NCI-H345 treated with DMSO at 0.1 percent for 48 hours (cell line): Measurements from ENCODE around the gene ERI3.
A peak's percentile ranks its signal among the peaks of the same experiment; 100 is the strongest.

ENCODE experiments used
- DNase-seq: peaks from one replicate; lab custom pipeline; 2025; ENCODE audit not compliant: unreplicated experiment; lab: John Stamatoyannopoulos, UW

ERI3 gene

DNA sequence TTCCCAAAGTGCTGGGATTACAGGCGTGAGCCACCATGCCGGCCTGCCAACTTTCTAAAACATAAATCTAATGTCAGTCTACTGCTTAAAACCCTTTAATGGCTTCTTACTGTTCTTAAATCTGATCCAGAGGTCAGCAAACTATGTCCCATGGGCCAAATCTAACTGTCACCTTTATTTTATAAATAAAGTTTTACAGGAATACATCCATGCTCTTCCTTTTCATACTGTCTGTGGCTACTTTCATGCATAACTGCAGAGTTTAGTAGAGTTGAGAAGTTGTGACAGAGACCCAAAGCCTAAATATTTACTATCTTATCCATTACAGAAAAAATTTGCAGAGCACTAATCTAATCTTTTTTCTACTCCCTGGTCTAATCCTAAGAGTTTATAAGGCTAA lies 3.8 kb downstream of the ERI3 start:
- no peak for DNase-seq

DNA sequence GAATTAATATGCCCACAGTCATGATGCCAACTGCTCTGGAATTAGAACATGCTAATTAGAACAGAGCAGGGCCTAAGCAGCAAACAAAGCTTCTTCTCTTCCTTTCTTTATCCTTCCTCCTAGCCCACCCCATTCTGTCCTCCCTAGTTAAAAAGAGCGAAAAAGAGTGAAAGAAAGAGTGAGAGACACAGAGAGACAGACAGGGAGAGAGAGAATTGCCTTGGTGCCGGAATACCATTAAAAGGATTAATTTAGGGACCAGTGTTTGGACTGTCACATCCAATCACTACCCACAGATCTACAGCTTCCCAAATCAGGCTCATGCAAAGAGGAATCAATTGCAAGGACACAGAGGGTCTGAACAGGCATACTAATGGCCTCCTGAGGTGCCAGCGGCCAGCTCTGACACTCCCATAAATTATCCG lies 7.0 kb downstream of the ERI3 start:
- DNase-seq: no peak

DNA sequence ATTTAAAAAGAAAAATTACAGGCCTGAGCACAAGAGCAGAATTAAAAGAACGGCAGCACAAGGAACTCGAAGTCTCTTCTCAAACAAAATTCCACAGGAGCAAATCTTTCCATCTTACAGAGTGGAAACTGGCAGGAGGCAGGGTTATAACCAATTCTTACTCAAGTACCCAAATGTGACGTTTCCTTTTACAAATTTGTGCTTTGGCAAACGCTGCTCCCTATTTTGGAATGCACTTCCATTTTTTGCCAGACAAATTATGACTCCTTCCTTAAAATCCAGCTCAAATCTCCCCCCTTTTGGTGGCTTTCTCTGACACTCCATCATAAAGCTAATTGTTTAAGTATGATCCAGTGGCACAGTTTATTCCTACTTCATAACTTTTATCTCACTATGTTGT lies 7.8 kb downstream of the ERI3 start:
- no peak for DNase-seq

DNA sequence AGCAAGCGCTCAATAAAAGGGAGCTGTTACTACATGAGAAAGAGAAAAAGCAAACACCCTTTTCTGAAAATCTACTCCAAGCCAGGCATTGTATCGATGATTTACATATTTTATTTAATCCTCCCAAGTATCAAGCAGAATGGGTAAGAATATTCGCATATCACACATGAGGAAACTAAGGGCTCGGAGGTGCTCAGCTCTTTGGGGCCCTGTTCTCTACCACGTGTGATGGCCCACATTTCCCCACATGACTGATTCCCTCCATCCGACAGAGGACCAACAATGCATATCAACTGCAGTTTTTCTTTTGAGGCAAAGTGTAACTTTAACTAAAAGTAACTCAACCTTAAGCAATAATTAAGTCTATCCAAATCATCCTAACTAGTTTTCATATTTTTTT lies 8.2 kb downstream of the ERI3 start:
- no peak for DNase-seq

DNA sequence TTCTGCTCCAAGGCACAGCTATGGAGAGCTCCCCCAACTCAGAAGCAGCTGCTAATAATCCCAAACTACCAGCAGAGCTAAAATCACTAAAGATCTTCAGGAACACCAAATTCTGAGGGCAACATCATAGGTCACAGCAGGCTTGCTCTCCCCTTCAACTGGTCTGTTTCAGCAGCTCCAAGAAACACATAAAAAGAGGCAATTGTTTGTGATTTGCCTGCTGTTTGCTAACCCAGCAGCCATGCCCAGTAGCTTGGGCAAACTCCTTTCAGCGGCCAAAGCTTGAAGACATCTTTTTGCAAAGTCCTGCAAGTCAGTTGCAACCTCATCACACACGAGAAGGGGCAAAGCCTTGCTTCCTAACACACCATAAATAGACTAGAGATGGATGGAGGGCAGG lies 8.9 kb downstream of the ERI3 start:
- DNase-seq: no peak

DNA sequence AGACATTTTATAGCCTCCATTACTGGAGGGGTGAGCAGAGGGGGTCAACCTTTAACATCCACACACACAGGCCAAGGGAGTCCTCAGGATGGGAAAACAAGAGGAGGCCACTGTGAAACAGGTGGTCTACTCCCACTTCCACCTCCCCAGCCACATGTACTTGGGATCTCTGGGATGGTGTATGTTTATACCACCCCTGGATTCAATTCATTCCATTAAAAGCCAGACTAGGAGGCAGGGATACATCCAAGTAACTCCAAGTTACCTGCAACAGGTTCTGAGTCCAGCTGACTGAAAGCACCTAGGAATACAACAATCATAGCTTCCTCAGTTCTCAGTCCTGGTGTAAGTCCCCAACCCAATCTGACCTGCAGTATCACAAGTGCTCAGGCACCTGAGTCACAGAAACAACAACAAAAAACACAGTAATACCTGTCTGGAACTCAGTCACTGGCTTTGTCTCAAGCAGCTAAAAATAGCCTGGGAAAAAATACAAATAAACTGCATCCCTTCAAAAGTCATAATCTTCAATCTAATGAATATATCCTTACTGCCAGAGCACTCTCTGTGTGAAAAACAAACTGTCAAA lies 9.8 kb downstream of the ERI3 start:
- no peak for DNase-seq

DNA sequence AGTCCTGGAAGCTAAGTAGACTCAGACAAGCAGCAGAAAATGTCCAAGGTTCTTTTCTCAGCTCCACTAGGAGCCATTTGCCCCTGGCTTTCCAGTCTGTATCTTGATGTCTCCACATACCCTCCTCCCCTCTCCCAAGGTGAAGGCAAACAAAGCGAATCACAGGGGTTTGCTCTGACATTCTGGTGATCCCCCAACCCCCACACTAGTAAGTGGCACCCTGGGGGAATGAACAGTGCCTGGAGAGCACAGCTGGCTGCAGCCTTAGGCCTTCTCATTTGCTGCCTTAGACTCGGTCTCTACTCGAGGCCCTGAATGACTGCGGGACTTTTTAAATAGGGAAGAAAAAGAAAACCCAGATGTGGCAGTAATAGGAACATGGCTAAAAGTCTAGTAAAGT lies 15.3 kb downstream of the ERI3 start:
- no peak for DNase-seq

DNA sequence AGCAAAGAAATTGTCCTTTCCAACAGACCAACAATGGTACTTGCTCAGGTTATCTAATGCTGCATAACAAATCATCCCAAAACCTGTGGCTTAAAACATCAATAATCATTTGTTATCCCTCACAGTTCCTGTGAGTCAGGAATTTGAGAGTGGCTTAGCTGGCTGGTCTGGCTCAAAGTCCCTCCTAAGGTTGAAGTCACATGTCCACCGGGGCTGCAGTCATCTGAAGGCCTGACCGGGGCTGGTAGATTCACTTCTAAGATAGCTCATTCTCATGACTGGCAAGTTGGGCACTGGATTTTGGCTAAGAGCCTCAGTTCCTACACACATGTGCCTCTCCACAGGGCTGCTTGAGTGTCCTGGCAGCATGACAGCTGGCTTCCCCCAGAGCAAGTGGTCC lies 16.9 kb downstream of the ERI3 start:
- no peak for DNase-seq

DNA sequence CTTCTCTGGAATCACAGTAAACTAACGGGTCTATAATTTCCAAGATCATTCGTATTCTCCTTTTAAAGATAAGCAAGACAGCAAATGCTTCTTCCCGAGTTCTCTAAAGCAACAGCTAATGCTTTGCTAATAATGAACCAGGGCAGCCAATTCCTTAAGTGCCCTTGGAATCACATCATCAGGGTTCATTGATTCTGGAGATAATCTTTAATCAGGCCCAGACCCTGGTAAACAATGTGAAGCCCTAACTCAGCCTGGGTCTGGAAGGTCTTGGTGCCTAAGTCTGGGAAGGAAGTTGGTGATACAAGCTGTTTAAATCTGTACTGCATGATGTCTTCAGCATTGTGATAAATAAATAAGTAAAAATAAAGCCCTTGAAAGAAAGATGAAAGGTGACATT lies 18.4 kb downstream of the ERI3 start:
- DNase-seq: no peak

DNA sequence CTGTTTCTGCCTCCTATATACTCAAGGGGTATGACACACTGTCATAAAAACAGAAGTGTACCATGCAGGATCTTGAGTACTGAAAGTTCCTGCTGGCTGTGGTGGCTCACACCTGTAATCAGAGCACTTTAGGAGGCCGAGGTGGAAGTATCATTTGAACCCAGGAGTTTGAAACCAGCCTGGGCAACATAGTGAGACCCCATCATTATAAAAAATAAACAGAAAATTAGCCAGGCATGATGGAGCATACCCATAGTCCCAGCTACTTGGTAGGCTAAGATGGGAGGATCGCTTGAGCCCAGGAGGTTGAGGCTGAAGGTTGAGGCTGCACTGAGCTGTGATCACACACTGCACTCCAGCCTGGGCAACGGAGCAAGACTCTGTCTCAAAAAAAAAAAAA lies 20.1 kb downstream of the ERI3 start:
- DNase-seq: no peak

DNA sequence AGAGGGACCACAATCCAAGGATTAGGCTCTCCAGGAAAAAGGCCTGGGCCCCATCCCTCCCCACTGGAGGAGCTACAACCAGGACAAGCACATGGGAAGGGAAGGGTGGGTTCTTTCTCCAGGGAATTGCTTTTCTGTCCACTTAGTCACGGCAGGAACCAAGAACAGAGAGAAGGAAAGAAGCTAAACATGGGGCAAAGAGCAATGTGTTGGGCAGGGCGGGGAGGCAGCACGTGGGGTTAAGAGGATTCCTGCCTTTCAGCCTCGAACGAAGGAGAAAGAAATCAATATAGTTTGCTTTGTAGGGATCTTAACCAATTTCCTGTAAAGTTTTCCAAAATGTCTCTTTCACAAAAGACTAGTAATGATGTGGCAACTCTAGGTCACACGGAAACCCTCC lies 21.7 kb downstream of the ERI3 start:
- no peak for DNase-seq

DNA sequence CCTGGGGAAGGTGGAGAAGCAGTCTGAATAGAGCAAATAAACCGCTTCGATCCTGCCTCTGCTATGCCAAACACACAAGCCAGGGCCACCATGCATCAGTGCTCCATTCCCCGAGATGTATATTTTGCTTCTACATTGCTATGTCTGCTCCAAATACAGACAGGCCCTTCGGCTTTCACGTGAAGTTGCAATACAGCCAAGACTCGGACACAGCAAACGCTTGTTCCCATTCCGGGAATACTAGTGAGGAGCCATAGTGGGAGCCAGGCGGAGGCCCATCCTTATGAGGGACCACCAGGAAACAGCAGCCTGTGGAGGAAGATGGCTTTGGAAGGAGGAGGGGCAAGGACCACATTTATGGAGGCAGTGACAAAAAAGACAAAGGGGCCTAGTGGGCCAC lies 22.6 kb downstream of the ERI3 start:
- DNase-seq: no peak

DNA sequence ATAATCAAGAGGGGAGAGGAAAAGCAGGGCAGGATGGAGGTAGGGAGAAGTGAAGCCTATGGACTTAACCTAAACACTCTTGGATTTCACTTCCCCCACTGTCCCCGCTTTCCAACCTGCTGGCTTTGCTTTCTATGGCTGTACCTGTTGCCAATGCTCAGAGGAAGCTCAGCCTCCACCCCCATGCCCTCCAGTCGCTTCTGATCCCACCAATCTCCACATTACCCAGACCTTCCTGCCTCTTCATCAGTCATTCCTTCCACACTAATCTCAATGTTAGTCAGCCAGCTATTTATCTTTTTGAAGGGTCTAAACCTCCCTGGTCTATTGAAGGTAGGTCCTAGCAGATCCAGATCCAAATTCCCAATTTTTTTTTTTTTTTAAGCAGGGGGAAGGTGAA lies 24.1 kb downstream of the ERI3 start:
- DNase-seq: no peak

DNA sequence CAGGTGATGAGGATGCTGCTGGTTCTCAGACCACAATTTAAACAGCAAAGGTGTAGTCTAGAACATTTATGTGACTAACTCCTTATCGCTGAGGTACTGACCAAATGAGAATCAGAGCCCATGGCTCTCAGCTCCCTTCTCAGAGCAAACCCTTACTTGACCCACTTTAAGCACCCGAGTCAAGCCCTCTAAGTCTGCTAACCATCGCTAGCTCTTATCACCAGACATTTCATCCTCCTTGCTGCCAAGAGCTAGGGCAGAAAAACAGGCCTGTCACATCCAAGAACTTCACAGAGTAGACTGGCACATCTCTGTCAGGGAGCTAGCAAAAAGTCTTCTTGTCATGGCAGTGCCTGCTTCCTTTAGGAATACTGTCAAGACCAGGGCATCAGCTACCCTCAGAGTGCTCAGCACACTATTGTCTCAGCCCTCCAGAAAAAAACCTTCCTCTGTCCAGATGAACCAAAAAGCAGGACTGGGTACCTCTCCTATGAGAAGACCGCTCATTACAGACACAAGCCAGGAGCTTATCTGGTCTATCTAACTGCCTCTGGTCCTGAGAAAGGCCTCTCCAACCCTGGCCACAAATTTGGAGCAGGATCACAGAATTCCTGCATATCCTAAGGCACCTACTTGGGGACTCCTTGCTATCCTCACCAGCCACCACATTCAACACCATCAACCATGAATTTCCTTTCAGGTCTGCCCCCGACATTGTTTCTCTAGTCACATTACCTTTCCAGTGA lies 26.2 kb downstream of the ERI3 start:
- DNase-seq: no peak

DNA sequence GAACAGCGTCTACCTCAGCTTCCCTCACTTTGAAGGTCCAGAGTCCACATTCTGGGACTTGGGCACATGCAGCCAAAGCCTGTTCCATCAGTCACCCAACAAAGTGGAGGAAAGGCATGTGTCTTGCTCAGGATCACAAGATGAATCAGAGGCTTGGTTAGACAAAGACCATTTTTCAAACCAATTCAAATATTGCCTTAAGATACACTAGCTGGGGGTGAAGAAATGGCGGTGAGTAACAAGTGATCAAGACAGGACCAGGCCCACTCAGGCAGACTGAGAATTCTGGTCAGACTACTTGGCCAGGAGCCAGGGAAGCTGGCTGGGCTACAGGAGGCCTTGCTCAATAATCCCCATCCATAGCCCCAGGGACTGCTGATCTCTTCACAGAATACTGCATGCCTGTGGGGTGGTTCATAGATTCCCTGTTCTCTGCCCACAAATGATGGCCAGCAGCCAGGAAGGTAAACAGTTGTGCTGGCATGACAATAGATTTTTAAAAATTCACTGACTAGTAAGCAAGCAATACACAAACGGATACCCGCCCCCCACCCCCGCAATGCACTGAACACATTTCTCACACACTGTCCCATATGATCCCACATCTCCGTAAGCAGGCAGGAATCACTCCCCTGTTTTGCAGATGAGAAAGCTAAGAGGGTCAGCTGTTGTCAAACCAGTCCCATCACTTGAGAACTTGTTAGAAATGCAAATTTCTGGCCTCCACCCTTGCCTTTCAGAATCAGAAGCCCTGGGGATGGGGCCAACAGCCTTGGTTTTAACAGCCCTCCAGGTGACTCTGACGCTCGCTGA lies 27.2 kb downstream of the ERI3 start:
- peak; percentile 96 for DNase-seq

DNA sequence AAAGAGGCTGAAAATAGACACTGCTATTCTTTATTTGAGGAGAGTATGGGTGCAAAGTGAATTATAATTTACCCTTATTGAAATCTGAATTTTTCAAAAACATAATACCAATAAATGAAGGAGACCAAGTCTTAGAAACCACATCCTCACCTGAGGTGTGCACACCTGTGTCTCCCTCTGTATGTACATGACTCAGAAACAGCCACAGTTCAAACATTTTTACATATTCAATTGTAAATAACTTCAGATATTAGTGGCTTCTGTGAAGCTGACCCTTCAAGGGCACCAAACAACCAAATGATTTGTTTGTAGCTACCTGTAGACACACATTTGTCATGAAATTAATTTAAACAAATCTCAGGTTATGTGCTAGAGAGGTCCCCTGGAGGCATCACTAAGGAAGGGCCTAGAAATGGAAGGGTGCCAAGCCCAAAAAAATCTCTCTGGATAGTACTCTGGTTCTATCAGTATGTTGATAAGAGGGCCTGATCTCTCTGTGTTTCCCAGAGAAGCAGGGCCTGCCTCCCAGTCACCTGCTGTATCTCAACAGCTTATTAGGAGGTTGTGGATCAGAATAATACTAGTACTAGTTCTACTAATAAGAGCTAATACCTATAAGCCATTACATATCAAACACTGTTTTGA lies 28.1 kb downstream of the ERI3 start:
- no peak for DNase-seq

DNA sequence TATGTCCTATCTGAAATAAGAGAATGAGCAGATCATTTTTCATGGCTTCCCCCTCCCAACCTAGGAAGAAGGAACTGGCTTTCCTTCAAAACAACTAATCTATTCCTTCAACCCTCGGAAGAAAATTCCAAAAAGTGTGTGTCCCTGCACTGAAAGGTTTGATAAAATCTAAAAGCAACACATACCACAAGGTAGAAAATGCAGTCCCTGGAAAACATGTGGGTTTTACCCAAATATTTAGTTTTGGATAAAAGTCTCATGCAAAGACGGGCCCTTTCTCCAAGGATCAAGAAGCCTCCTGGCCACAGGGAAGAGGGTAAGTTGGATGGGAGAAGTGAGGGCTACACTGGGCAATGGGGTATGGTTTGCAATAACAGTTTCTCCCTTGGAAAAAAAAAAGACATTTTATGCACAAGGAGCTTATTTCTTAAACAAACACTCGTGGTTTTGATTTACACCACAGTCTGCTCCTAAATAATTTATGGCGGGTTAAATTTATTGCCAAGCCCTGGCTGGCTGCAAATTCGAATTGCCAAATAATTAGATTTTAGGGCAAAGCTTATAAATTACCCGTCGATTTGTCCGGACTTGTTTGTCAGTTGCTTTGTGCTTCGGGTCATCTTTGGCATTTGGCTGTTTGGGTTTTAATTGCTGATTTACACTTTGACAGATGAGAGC lies 28.9 kb downstream of the ERI3 start:
- no peak for DNase-seq

DNA sequence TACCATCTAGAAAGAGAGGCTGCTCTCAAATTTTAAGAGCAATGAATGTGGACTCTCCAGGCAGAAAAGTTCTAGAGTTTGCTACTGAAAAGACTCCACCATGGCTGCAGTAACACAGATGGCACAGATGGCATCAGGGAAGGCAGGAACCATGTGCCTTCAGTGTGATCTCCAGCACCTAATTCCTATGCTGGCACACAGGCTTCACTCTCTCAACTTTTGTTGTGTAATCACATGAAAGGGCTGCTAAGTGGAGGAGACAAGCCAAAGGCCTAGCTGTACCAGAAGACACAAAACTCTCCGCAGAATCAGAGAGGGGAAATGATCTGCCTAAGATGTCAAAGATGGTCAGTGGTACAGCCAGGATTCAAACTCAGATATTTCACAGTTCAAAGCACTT lies 31.1 kb downstream of the ERI3 start:
- DNase-seq: no peak

DNA sequence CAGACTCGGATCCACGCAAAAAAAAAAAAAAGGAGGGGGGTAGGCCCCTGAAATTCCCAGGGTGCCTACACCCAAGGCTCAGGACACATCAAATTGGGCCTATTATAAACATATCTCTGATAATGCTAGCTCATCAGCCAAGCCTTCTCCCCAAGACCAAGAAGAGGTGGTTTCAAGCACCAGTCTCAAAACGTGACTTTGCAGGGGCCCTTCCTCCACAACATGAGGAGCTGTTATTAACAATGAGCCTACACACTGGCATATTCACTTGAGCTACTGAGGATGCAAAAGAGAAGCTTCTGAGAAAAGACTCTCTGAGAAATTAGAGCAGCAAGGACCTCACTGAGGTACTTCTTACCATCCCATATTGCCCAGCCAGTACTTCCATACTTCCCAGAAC lies 32.7 kb downstream of the ERI3 start:
- no peak for DNase-seq

DNA sequence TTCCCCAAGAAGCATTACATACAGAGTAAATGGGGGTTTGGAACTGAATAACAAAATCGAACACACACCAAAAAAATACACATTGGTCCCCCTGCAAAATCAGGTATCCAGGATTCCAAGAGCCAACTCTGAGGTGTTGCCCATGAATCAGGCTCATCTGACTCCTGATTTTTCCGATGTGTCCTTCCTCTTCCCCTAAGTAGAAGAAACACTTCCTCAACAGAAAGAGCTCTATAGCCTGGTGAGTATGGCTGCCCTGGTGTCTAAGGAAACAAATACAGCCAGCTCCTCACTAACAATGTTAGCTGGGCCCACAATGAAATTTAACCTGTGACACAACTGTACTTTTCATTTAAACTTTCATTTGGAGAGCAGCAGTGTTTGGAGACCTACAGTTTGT lies 33.6 kb downstream of the ERI3 start:
- DNase-seq: no peak
